Right lobe of liver (tissue), 4 donors: ENCODE results near the gene SUN1.

Experiments used
- CTCF ChIP-seq, 4 donors: fragments of 200-600 bp in 3 of 4; fragments of 450-650 bp in 1 of 4; IDR thresholded peaks; one replicate each; pipeline versions ENCODE4 v1.5.1 to v1.8.0; 2016 to 2022; ENCODE audit warnings: antibody characterized with exemption in 4 of 4, mild to moderate bottlenecking in 2 of 4
- POLR2A ChIP-seq: fragments of 450-650 bp; IDR thresholded peaks from one replicate; pipeline ENCODE4 v1.6.1; 2017; ENCODE audit warnings: antibody characterized with exemption, mild to moderate bottlenecking
- donor health status: DM: no; HTN: no; CAD: no.
- donor health status: DM: no; HTN: no; CAD: no.
- donor health status: DM: no; HTN: yes; CAD: no.

GRCh38 chr7:821688-822087 is 10.6 kb upstream of the SUN1 start:
- TF ChIP-seq POLR2A (no peak), CTCF (IDR thresholded peaks at IDR 0.05) (peak; percentile 22 to 36 (median 30))
